ENCODE results near the gene CUL4A.

Gene CUL4A

GRCh38 chr13:113223070-113223469 lies 13.7 kb downstream of the CUL4A start:
- DNase-seq (ENCODE audit: extremely low spot score): no peak
- POLR2A ChIA-PET: no interaction called here
- TF ChIP-seq CTCF (IDR thresholded peaks at IDR 0.05; ENCODE audit: control extremely low read depth, extremely low read depth, low read depth, missing control alignments): no peak
- CTCF ChIA-PET: no interaction called here

DNA sequence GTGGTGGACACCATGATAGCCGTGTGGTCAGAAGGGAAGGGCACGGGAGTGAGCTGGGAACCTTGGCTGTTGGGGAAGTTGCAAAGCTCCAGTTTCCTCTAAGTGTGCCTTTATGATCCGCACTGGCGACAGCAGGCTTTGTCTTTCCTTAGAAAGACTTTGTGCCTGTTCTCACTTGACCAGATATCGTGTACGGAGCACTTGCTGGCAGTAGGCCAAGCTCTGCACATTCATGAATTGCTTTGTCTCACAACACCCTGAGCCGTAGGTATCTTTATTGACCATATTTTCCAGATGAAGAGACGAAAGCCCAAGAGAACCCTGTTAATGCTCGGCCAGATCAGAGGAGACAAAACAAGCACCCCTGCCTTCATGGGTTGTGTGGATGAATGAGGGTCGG lies 15.1 kb downstream of the CUL4A start:
- no peak for TF ChIP-seq CTCF (IDR thresholded peaks at IDR 0.05; ENCODE audit: control extremely low read depth, extremely low read depth, low read depth, missing control alignments)
- ChIA-PET CTCF (no interaction called here), POLR2A (no interaction called here)
- no peak for DNase-seq (ENCODE audit: extremely low spot score)

DNA sequence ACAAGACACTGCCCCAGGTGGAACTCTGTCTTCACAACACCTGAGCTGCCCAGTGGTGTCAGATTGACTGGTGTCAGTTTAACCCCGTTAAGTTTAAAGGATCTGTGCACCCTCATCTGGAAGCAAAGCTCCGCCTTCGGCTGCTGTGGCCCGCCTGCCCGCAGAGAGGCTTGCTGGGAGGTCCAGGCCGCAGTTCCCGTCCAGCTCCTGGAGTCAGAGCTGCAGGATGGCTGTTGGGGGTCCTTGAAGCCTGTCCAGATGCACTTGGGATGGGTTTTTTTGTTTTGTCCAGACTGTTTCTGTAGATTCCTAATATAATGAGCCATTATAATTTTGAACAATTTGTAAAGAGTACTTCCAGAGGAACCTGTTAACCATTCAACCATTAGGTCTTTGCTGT lies 16.1 kb downstream of the CUL4A start:
- no peak for TF ChIP-seq CTCF (IDR thresholded peaks at IDR 0.05; ENCODE audit: control extremely low read depth, extremely low read depth, low read depth, missing control alignments)
- DNase-seq (ENCODE audit: extremely low spot score): no peak
- POLR2A ChIA-PET: no interaction called here
- CTCF ChIA-PET: interaction anchor here (0.6 kb wide), 1 partner anchor 282 kb away, joined by 3 read pairs; no protein-coding TSS in a partner anchor

- DNase-seq (ENCODE audit: extremely low spot score): no peak
- no peak for TF ChIP-seq CTCF (IDR thresholded peaks at IDR 0.05; ENCODE audit: control extremely low read depth, extremely low read depth, low read depth, missing control alignments)
- POLR2A ChIA-PET: interaction anchor here (0.6 kb wide), 1 partner anchor 264 kb away, joined by 3 read pairs; the partner anchor contains the start of gene DCUN1D2
- CTCF ChIA-PET: interaction anchor here (1.2 to 2.7 kb wide), 4 partner anchors 8 to 30 kb away, joined by 3 to 9 read pairs (median 6); no protein-coding TSS in a partner anchor
Observed at GRCh38 chr13:113226873-113227450, 17.5 kb downstream of the CUL4A start.

GRCh38 chr13:113229161-113229560 lies 19.7 kb downstream of the CUL4A start:
- TF ChIP-seq CTCF (IDR thresholded peaks at IDR 0.05; ENCODE audit: control extremely low read depth, extremely low read depth, low read depth, missing control alignments): no peak
- no peak for DNase-seq (ENCODE audit: extremely low spot score)
- POLR2A ChIA-PET: no interaction called here
- CTCF ChIA-PET: interaction anchor here (1.4 to 2.7 kb wide), 2 partner anchors 12 to 53 kb away, joined by 3 to 6 read pairs; no protein-coding TSS in a partner anchor

DNA sequence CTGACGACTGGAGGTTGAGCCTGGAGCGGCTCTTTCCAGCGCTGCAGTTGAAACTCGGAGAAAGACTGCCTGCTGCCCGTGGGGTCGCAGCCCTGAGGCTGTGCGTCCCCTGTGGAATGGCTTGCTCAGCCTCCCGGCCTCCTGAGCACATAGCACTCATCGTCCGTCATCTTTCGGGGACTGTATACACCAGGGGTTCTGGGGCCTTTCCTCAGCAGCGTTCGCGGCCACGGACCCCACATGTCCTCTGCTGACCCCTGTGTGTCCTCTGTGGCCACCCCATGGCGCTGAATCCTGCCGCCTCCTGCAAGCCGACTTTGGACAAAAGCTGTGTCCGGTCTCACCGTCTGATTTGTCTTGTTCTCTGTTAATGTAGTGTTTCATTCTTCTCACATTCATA lies 20.4 kb downstream of the CUL4A start:
- TF ChIP-seq CTCF (IDR thresholded peaks at IDR 0.05; ENCODE audit: control extremely low read depth, extremely low read depth, low read depth, missing control alignments): no peak
- ChIA-PET CTCF (interaction anchor here (1.4 kb wide), 1 partner anchor 54 kb away, joined by 3 read pairs; no protein-coding TSS in a partner anchor), POLR2A (interaction anchor here (0.6 kb wide), 1 partner anchor 40 kb away, joined by 8 read pairs; no protein-coding TSS in a partner anchor)
- no peak for DNase-seq (ENCODE audit: extremely low spot score)
